ENCODE data around the gene LILRB1.

DNA sequence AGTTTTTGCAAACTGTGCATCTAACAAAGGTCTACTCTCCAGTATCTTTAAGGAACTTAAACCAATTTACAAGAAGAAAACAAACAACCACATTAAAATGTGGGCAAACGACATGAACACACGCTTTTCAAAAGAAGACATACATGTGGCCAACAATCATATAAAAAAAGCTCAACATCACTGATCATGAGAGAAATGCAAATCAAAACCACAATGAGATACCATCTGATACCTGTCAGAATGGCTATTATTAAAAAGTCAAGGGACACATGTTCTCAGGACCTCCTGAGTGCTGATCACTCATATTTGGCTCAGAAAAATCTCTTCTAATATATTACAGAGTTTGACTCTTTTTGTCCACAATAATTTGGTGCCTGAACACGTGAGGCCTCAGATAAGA lies 14.2 kb upstream of the LILRB1 start:
- no peak for TF ChIP-seq CTCF (IDR thresholded peaks at IDR 0.05; ENCODE audit: extremely low read depth in 1 of 2, insufficient read depth in 1 of 2, low read depth in 1 of 2, low read length in 2 of 2)
- no peak for TF ChIP-seq POLR2A (IDR thresholded peaks at IDR 0.05; ENCODE audit: low read depth, low read length)
- TF ChIP-seq POLR2AphosphoS5 (IDR thresholded peaks at IDR 0.05; ENCODE audit: insufficient read depth, low read depth, low read length) = no peak
- TF ChIP-seq EZH2 (IDR thresholded peaks at IDR 0.05; ENCODE audit: borderline replicate concordance, low read depth, low read length, severe bottlenecking) = no peak
- no peak for TF ChIP-seq MAX (IDR thresholded peaks at IDR 0.05; ENCODE audit: insufficient read depth, insufficient read length)
- TF ChIP-seq GATA2 (IDR thresholded peaks at IDR 0.05; ENCODE audit: insufficient read depth, insufficient read length, low read depth, low read length) = no peak
- TF ChIP-seq JUN (IDR thresholded peaks at IDR 0.05; ENCODE audit: borderline replicate concordance, insufficient read depth, insufficient read length, low read depth) = no peak
- no peak for TF ChIP-seq MYC (IDR thresholded peaks at IDR 0.05; ENCODE audit: low read depth, low read length)
